ENCODE data around the gene PCYOX1L.

- TF ChIP-seq, protein P1, sequence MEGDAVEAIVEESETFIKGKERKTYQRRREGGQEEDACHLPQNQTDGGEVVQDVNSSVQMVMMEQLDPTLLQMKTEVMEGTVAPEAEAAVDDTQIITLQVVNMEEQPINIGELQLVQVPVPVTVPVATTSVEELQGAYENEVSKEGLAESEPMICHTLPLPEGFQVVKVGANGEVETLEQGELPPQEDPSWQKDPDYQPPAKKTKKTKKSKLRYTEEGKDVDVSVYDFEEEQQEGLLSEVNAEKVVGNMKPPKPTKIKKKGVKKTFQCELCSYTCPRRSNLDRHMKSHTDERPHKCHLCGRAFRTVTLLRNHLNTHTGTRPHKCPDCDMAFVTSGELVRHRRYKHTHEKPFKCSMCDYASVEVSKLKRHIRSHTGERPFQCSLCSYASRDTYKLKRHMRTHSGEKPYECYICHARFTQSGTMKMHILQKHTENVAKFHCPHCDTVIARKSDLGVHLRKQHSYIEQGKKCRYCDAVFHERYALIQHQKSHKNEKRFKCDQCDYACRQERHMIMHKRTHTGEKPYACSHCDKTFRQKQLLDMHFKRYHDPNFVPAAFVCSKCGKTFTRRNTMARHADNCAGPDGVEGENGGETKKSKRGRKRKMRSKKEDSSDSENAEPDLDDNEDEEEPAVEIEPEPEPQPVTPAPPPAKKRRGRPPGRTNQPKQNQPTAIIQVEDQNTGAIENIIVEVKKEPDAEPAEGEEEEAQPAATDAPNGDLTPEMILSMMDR (conservative IDR thresholded peaks at IDR 0.05 in 1 of 2, IDR thresholded peaks at IDR 0.05 in 1 of 2; ENCODE audit: low read depth in 1 of 2, low read length in 2 of 2): no peak
- TF ChIP-seq EZH2 (IDR thresholded peaks at IDR 0.05; ENCODE audit: low read length, missing control alignments): no peak
These were observed 4.7 kb downstream of the PCYOX1L start for GRCh38 chr5:149362541-149362940.

Data from fibroblast of lung (primary cell).